HEK293T (cell line): Measurements from ENCODE around the gene IL3.

Experiments used
- CTCF ChIA-PET: fragments of 350-600 bp; formaldehyde crosslinking; extraction: SDS; loops from one replicate; lab custom pipeline; 2021; ENCODE audit warnings: antibody characterized with exemption, inconsistent platforms; lab: Yijun Ruan, JAX
- POLR2A ChIA-PET: fragments of 350-600 bp; formaldehyde crosslinking; extraction: SDS; loops from one replicate; lab custom pipeline; 2020; ENCODE audit warnings: antibody characterized with exemption, inconsistent platforms; lab: Yijun Ruan, JAX
- DNase-seq: peaks from one replicate; pipeline ENCODE4 v3.0.0; 2012; ENCODE audit warnings: mixed read lengths; ENCODE audit errors: extremely low spot score
- ARNT ChIP-seq: fragments of 450-650 bp; IDR thresholded peaks from 2 replicates; pipeline ENCODE4 v1.6.1; 2017; ENCODE audit warnings: mild to moderate bottlenecking
- BHLHE40 ChIP-seq: fragments of 450-650 bp; IDR thresholded peaks from 2 replicates; pipeline ENCODE4 v1.6.1; 2016; ENCODE audit warnings: mild to moderate bottlenecking, moderate library complexity, borderline replicate concordance
- CTBP1 ChIP-seq: fragments of 450-650 bp; IDR thresholded peaks from 2 replicates; pipeline ENCODE4 v1.6.1; 2016; ENCODE audit warnings: borderline replicate concordance
- ELF4 ChIP-seq: fragments of 450-650 bp; IDR thresholded peaks from 2 replicates; pipeline ENCODE4 v1.6.1; 2017; ENCODE audit warnings: antibody characterized with exemption
- FOXA1 ChIP-seq: fragments of 450-650 bp; IDR thresholded peaks from 2 replicates; pipeline ENCODE4 v1.6.1; 2016; ENCODE audit warnings: mild to moderate bottlenecking
- FOXK2 ChIP-seq: fragments of 450-650 bp; IDR thresholded peaks from 2 replicates; pipeline ENCODE4 v1.6.1; 2016; ENCODE audit warnings: mild to moderate bottlenecking
- FOXM1 ChIP-seq: fragments of 450-650 bp; IDR thresholded peaks from 2 replicates; pipeline ENCODE4 v1.6.1; 2017; ENCODE audit warnings: mild to moderate bottlenecking, borderline replicate concordance
- HDGF ChIP-seq: fragments of 450-650 bp; IDR thresholded peaks from 2 replicates; pipeline ENCODE4 v1.6.1; 2017; ENCODE audit warnings: antibody characterized with exemption, borderline replicate concordance
- L3MBTL2 ChIP-seq: fragments of 450-650 bp; conservative IDR thresholded peaks from 2 replicates; pipeline ENCODE4 v1.6.1; 2016; ENCODE audit warnings: mild to moderate bottlenecking
- LEF1 ChIP-seq: fragments of 450-650 bp; IDR thresholded peaks from 2 replicates; pipeline ENCODE4 v1.6.1; 2017; ENCODE audit warnings: mild to moderate bottlenecking, borderline replicate concordance
- NFRKB ChIP-seq: fragments of 450-650 bp; IDR thresholded peaks from 2 replicates; pipeline ENCODE4 v1.6.1; 2016; ENCODE audit warnings: mild to moderate bottlenecking, moderate library complexity
- SP1 ChIP-seq: fragments of 450-650 bp; IDR thresholded peaks from 2 replicates; pipeline ENCODE4 v1.6.1; 2017
- SUZ12 ChIP-seq: fragments of 450-650 bp; IDR thresholded peaks from 2 replicates; pipeline ENCODE4 v1.6.1; 2016; ENCODE audit warnings: mild to moderate bottlenecking
- TARDBP ChIP-seq: fragments of 450-650 bp; IDR thresholded peaks from 2 replicates; pipeline ENCODE4 v1.6.1; 2016
- ZNF384 ChIP-seq: fragments of 450-650 bp; IDR thresholded peaks from 2 replicates; pipeline ENCODE4 v1.6.1; 2016
- TF ChIP-seq, protein P1 (sequence below): fragments of 450-650 bp; IDR thresholded peaks from 2 replicates; pipeline ENCODE4 v1.6.1; 2016

Gene IL3

DNA sequence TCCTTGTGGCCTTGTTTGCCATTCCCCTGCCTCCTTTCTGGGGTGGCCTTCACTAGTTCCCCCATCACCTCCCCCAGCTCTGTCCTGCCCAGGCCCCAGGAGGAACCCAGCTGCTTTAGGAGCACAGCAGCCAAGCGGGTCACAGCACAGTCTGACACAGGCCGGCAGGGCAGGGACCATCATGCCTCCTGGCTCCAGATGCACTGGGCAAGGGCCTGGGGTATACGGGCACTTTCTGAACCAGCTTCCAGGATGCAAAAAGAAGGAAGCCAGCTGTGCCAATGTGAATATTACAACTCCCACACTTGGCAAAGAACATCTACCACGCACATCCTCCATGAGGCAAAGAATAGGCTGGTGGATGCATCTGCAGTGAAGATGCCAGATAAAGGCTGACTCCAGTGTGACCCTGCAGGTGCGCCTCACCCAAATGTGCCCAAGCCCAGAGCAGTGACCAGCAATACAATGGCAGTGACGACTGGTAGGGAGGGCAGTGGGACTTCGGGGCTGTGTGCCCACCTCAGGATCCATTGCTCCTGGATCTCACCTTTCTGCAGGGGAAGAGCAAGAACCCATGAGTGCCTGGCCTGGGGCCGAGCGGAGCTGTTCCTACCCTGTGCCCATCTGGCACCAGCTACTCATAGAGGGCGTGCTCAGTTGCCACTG, 6.3 kb upstream of the IL3 start:
- ChIA-PET CTCF (no interaction called here), POLR2A (interaction anchor here (0.6 to 1.3 kb wide), 2 partner anchors 31 to 408 kb away, joined by 3 read pairs; no protein-coding TSS in a partner anchor)
- DNase-seq, result no peak
- no peak for TF ChIP-seq L3MBTL2
- TF ChIP-seq ARNT, result no peak
- TF ChIP-seq BHLHE40, result no peak
- TF ChIP-seq, protein P1, sequence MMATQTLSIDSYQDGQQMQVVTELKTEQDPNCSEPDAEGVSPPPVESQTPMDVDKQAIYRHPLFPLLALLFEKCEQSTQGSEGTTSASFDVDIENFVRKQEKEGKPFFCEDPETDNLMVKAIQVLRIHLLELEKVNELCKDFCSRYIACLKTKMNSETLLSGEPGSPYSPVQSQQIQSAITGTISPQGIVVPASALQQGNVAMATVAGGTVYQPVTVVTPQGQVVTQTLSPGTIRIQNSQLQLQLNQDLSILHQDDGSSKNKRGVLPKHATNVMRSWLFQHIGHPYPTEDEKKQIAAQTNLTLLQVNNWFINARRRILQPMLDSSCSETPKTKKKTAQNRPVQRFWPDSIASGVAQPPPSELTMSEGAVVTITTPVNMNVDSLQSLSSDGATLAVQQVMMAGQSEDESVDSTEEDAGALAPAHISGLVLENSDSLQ, result no peak
- no peak for TF ChIP-seq FOXA1
- TF ChIP-seq TARDBP, result no peak

DNA sequence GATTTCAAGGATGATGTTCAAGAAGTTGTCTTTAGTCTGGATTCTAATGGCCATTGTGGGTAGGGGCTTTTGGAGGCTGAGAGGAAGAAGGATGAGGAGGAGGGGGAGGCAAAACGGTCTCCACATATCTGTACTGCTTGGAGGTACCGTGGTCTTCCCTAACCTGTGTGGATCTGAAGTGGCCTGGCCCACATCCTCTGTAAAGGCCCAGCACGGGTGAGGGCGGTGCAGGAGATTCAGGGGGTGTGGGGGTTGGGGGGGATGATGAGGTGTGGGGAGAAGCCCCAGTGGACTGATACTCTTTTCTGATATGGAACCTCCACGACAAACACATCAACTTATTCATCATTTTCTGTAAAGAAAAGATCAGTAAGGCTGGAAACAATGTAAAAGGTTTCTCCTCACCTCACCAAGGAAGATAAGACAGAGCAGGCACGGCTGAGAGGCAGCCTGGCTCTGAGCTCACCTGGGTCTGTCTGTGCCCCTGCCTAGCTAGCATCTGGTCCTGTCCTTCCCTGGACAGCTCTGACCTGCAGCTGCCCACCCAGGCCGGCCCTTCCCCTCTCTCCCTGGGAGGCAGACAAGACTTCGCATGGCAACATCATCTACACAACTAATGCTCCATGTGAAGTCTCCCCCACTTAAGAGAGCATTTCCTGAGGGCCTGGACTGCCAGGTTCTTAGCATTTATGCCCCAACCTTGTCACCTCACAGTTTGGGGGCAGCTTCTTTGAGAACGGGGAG, 5.6 kb upstream of the IL3 start:
- ChIA-PET CTCF (no interaction called here), POLR2A (no interaction called here)
- no peak for TF ChIP-seq FOXA1
- no peak for TF ChIP-seq FOXM1
- no peak for TF ChIP-seq ZNF384
- no peak for TF ChIP-seq TARDBP

DNA sequence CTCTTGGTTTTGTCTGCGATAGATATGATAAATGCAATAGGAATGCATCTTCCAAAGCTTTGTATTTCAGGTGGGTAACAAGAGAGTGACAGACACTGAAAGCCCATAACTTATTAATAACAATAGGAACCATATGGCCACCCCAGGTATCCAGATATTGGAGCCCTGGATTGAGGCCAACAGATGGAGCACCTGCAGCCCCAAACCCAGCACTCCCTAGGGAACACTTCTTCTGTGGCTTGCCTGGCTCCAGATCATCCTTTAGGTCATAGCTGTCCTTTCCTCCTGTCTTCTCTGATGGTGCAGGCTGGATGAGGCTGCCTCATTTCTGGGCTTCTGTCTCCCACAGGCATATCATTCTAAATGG, 5.0 kb upstream of the IL3 start:
- ChIA-PET CTCF (no interaction called here), POLR2A (no interaction called here)
- TF ChIP-seq ELF4 (no peak), FOXM1 (no peak), CTBP1 (no peak), L3MBTL2 (no peak), BHLHE40 (no peak), FOXA1 (no peak), SUZ12 (no peak), NFRKB (no peak), ZNF384 (no peak)
- TF ChIP-seq, protein P1, result no peak
- DNase-seq, result no peak

More for the DNA sequence above, 5.6 kb upstream of the IL3 start:
- DNase-seq, result no peak

DNA sequence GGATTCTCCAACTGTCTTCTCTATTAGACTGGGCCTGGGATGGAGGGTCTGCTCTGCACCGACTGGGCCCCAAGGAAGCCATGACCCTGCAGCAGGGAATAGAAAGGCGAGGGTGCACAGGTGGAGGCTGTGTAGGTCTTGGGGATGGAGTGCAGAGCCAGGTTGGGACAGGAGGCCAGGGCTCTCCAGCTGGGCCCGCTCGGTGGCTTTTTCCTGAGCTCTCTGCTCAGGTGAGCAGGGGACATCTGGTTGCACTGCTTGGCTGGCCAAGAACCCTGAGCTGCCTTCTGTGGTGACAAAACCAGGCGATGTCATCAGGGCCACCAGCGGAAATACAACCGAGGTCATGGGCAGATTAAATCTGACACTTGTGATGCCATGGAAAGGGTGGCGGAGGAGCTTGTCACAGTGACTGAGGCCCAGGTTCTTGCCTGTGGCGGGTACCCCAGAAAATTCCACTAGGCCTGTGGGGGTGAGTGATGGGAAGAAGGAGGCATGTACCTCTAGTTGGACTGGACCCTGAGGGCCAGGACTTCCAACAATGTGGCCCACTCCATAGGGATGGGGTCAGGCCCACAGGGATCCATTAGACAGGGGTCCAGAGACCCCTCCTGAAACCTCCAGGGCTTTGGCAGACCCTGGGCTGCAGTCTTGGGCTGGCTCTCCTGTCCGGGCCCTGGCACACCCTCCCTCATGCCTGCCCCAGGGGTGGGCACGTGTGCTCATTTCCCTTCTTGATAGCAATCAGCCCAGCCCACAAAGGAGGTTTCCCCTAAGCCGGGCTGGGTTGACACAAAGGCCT, 4.4 kb upstream of the IL3 start:
- CTCF ChIA-PET, result no interaction called here
- no peak for DNase-seq
- POLR2A ChIA-PET, result no interaction called here
- no peak for TF ChIP-seq FOXM1
- no peak for TF ChIP-seq SUZ12
- no peak for TF ChIP-seq LEF1
- no peak for TF ChIP-seq SP1
- TF ChIP-seq FOXK2, result no peak
- no peak for TF ChIP-seq HDGF
- no peak for TF ChIP-seq ELF4
- TF ChIP-seq CTBP1, result no peak

DNA sequence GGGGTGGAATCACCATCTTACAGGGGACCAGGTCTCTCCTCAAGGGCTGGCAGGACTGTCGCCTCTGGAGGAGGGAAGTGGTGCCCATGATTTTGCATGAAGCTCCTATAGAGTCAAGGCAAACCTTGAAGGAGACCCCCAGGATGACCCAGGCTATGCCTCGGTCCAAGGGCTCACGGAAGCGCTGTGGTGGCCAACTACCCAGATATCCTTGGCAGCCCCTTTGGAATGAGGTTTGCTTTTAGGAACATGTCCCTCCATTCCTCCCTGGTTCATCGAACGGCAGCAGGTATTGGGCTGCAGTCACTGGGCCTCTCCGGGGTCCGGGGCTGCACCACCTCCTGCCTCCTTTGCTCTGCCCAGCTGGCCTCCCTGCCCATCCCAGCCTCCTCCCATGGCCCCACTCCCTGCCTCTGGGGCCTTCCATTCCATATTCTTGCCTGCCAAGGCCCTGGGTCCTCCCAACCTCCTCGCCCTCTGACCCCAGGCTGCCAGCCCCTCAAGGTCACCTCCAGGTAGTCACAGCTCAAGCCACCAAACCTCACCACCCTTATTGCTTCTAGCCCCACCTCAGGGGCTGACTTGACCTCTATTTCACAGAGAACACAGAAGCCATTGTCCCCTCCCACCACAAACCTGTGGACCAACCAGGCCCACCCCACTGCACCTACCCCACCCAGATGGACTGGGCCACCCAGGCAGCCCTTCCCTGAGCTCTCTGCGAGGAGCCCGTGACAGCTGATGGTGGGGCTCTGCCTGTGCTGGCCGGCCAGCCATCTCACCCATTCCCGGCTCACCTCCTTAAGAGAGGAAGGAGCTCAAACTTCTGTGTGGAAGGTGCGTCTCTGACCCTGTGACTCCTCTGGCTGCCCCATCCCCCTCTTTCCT, 3.6 kb upstream of the IL3 start:
- POLR2A ChIA-PET, result no interaction called here
- CTCF ChIA-PET, result no interaction called here
- TF ChIP-seq FOXM1 (no peak), HDGF (no peak), TARDBP (no peak), NFRKB (no peak), LEF1 (no peak), CTBP1 (no peak), FOXA1 (no peak), ELF4 (no peak), FOXK2 (no peak), ZNF384 (no peak), SUZ12 (no peak), L3MBTL2 (no peak), BHLHE40 (no peak), ARNT (no peak), SP1 (no peak)
- TF ChIP-seq, protein P1, result no peak
- no peak for DNase-seq
